Stimulated activated CD8-positive, alpha-beta memory T cell treated with anti-CD3 and anti-CD28 coated beads, Interleukin-15, amount 100 ng/mL, for 48 hours (primary cell): ENCODE data around the gene C6orf52.
"Not testable (repeated sequence)": the region's sequence is repeated elsewhere in the genome, so short reads cannot be mapped to it uniquely, and the experiment has no call there.

Source experiments
- DNase-seq, 2 donors: peaks; one replicate each; pipeline ENCODE4 v3.0.0-alpha.2; 2020; ENCODE audit warnings: low read depth in 2 of 2

Gene C6orf52

DNA sequence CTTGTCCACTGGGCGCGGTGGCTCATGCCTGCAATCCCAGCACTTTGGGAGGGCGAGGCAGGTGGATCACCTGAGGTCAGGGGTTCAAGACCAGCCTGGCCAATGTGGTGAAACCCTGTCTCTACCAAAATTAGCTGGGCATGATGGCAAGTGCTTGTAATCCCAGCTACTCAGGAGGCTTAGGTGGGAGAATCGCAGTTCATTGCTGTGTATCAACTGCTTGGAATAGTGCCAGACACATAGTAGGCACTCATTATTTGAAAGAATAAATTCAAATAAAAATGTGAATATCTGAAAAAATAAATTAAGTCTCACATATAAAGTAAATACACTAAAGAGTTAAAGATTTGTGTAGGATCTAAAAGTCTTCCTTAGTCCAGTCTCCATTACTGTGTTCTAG lies 2.2 kb upstream of the C6orf52 start:
- no peak for DNase-seq

DNA sequence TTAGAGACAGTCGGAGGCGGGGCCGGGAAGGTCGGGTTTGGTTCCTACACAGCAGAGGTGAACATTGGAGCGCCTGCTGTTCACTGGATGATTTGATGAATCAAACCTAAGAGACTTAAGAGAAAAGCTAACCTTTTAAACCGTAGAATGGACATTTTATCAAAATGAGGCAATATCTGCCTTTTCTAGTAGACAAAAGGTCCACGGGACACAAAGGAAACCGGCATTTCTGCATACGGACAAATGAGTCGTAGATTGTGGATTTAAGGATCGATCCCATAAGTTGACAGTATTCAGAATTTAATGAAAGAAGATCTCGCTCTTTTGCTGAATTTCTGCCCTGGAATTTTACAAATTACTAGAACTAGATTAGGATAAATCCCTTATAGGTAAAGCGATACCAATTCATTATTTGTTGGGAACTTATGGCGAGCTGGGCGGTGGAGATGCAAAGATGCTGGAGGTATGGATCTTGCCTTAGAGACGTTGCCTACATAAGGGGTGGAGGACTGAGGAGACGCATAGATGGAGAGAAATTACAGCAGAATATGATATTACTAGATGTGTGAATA lies 756 bp upstream of the C6orf52 start:
- DNase-seq, result no peak

DNA sequence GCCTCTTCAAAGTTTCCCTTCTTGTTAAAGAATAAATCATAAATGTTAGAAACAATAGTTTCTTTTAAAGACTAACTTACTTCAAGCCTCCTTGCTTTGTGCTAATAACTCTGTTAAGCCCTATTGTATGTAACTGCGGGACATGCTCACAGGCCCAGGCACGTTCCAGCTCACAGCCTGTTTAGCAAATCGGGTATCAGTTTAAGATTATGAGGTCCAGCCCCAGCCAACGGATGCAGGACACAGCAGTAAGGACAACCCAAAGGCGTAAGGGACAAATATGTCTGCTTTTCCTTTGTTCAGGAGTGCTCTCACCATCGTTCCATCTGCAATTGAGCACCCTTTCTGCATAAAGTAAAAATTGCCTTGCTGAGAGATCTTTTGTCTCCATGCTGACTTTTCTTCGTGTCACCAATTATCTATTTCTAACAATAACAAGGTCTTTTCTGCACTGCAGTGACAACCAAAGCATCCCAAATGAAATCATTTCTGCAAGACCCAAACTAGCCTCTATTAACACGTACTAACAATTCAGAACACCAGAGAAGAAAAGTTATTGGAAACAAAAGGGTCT lies 1.4 kb downstream of the C6orf52 start:
- no peak for DNase-seq

DNA sequence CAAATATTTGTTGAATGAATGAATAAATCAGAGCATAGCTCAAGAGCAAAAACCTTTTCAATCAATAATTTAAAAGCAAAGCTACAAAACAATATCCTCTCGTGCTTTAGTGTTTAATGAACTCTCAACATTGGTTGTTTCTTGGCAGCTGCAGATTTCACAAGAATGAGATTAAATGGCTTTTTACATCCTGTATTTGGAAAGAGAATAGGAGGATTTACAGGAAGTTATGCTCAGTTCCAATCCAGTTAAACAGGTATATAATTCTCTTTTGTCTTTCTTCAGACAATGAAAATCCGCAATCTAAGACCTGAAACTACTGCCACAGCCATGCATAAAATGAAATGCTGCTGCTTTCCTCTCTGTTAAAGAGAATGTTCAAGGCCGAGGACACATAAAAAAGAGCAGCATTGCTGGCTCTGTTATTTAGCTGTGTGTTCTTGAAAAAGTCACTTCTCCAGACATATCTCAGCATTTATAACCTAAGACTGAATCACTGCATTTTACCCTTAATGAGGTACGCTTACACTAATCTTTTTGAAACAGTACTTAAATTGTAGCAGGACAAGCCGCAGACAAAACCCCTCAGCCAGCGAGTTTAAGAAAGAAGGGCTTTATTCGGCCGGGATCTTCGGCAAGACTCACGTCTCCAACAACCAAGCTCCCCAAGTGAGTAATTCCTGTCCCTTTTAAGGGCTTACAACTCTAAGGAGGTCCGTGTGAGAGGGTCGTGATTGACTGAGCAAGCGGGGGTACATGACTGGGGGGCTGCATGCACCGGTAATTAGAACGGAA lies 3.6 kb downstream of the C6orf52 start:
- DNase-seq, result no peak

DNA sequence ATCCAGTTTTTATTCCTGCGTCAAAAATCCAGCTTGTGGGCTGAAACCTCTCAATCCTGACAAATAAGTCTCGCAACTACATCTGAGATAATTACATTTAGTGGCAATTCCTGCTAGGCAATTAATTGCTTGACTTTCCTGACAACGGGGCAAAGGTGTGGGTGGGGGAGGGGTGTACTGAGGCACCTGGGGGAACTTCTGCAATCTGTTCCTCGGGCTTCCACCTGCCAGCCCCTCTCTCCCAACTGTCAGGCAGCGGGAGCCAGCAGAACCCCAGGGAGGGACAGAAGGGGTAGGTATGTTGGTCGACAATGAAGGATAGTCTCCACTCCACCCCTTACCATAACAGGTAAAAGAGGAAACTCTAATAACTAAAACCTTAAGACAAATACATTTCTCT lies 6.8 kb downstream of the C6orf52 start:
- no peak for DNase-seq

DNA sequence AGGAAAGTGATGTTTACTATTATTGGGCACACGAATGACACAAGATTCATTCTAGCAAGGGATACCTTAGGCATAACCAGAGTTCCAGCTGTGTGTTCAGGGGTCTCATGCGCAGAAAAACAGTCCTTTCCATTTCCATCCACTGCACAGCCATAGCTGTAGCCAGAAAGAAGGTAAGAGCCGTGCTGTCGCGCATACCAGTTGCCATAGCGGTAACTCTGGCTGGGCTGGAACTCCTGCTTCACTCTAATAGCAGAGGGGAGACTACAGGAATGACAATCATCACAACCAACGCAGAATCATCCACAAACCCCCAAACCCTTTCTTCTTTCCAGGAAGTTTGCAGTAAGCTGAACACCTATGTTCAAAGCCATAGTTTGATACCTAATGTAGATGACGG lies 7.5 kb downstream of the C6orf52 start:
- DNase-seq, result no peak

DNA sequence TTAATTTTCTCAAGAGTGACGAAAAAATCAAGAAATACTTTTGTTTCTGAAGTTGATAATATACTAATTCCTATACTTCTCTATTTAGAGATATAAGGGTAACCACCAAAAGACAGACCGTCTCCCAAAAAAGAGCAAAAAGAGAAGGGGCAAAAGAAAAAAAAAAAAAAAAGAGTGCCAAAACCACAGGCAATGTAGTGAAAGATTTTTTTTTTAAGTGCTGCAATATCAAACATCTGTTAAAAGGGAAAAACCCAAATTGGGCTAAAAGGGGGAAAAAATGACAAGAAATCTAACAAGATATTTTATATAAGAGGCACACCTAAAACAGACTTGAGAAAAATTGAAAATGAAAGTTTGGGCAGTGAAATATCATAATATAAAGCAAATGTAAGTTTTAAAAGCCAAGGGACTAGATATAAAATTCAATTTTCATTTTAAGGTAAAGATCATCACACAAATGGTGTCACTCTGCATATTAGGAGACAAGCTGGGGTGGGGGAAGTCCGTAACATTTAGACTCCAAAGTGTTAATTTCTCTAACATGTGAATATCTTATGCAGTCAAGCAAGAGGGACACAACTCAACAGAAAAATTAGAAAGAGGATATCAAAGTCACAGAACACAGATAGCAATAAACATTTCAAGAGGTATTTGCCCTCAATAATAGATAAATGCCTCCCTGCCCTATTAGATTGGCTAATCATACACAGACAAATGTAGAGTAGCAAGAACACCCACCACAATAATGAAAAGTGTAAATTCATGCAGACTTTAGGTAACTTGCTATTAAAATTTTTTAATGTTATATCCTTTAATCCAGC lies 9.1 kb downstream of the C6orf52 start:
- DNase-seq, result no peak

DNA sequence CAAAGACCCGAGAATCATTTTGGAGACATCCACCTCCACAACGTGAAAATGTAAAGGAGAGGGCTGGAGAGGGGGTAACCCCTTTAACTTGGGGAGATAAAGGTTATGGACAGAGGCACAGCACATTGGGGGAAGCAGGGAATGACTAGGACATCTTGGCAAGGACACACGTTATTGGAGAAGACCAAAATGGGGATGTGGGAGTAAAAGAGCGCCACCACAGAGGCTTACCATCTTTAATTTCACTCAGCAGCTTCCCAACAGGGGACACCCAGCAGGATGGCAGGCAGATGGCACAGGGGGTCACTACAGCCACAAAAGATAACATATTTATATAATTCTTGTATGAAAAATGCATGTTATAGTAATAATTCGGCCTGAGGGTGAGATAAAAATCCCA lies 9.8 kb downstream of the C6orf52 start:
- no peak for DNase-seq

DNA sequence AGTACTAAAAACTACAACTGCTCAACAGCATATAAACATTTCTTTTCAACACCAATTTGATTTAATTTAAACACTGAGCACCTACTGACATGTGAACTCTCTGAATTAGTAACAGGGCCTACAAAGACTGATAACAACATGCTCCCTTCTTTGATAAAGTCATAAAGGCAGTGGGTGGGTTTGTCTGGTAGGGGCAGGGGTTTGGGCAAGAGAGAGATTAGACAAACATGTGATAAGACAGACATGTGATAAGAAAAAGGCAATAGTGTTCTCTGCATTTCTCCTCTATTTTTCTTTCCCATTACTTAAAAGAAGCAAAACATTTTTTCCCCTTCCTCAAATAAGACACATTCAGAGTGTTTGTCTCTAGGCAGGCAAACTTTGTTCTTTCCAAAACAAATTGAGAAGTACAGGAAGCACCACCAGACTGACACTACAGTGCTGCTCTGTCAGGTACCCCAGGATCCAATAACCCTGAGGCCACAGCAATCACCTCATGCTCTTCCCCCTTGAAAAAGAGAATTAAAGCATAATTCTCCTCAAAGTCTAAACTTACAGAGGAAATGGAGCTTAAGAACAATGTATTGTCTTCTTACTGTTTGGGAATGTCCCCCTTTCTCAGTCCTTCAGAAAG lies 11.9 kb downstream of the C6orf52 start:
- DNase-seq, result no peak

DNA sequence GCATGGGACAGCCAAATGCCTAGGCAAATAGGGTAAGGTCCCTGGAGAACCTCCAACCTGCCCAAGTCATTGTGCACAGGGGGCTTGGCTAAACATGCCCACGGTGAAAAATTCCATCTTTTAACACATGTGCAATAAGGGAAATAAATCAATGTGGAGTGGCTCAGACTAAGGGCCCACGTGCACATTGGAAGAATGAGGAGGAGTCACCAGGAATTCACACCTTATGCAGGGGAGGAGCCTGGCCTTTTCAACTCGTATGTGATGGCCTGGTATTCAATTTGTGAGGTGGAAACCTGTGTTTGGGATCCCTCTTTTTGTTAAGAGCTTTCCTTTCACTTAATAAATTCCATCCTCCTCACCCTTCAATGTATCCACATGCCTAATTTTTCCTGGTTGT lies 12.6 kb downstream of the C6orf52 start:
- no peak for DNase-seq

DNA sequence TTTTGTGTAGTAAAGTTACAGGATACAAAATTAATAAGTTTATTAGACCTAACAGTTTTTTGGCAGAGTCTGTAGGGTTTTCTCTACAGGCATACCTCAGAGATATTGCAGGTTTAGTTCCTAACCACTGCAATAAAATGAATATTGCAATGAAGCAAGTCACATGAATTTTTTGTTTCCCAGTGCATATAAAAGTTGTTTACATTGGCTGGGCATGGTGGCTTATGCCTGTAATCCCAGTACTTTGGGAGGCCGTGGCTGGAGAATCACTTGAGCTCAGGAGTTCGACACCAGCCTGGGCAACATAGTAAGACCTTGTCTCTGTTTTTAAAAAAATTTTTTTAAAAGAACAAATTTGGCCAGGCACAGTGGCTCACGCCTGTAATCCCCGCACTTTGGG lies 16.0 kb downstream of the C6orf52 start:
- no peak for DNase-seq

DNA sequence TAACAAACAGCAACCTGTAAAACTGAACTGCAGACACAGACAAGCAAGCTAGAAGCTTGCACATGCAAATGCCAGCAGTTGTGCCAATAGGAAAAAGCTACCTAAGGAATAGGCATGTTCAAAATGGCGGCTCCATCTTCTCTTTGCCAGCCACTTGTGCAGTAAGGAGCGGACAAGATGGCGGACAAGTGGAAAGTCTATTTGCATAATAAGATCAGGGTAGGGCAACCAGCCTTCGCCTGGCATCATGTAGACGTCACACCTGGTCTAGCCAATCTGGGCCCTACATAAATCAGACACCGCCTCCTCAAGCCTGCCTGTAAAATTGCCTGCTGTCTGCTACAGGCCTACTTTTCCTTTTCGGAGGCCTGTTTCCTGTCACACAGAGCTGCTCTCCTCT lies 18.0 kb downstream of the C6orf52 start:
- no peak for DNase-seq

DNA sequence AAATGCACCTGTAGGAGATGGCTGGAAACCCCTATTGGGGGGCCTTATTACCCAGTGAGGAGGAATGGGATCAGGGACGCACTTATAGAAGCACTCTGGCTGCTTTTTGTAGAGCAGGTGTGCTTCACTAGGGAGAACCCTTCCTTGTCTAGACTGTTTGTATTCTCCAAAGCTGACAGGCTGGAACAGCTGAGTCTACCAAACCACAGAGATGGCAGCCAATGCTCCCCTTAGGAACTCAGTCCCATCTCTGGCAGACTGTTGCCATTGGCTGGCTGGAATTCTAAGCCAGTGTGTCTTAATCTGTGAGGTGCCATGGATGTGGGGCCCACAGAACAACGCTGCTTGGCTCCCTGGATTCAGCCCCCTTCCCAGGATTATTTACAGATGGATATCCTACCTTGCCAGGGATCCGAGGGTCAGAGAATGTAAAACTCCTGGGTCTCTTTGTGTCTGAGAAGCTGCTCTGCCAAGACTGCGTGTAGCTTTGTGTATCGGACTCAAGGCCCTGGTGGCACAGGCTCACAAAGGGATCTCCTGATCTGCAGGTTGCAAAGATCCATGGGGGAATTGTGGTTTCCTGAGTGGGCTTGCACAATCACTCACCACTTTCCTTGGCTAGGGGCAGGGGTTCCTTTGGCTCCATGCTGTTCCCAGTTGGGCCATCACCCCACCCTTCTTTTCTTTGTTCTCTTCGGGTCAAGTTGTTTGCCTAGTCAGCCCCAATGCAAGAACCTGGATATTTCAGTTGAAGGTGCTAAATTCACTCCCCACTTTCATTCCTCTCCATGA lies 26.1 kb downstream of the C6orf52 start:
- no peak for DNase-seq

DNA sequence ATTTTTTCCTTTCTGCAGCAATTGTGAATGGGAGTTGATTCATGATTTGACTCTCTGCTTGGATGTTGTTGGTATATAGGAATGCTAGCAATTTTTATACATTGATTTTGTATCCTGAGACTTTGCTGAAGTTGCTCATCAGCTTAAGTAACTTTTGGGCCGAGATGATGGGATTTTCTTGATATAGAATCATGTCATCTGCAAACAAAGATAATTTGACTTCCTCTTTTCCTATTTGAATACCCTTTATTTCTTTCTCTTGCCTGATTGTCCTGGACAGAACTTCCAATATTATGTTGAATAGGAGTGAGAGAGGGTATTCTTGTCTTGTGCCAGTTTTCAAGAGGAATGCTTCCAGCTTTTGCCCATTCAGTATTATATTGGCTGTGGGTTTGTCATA lies 28.8 kb downstream of the C6orf52 start:
- not testable (repeated sequence) for DNase-seq

DNA sequence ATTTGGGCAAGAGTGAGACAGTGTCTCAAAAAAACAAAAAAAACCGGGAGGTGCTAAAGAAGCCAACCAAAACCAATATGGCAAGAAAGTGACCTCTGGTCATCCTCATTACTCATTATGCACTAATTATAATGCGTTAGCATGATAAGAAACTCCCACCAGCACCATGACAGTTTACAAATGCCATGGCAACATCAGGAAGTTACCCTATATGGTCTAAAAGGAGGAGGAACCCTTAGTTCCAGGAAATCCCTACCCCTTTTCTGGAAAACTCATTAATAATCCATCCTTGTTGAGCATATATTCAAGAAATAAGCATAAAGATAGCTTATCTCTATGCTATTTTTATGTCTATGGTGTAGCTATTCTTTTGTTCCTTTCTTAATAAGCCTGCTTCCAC lies 31.7 kb downstream of the C6orf52 start:
- no peak for DNase-seq

DNA sequence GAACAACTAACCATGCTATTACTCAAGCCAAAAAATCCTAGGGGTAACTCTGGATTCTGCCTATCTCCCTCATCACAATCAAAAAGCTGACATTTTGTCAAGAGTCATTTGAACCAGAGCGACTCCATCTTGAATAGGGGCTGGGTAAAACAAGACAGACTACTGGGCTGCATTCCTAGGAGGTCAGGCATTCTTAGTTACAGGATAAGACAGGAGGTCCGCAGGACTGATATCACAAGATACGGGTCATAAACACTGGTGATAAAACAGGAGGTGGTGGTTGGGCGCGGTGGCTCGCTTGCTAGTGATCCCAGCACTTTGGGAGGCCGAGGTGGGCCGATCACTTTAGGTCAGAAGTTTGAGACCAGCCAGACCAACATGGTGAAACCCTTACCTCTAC lies 32.2 kb downstream of the C6orf52 start:
- no peak for DNase-seq

DNA sequence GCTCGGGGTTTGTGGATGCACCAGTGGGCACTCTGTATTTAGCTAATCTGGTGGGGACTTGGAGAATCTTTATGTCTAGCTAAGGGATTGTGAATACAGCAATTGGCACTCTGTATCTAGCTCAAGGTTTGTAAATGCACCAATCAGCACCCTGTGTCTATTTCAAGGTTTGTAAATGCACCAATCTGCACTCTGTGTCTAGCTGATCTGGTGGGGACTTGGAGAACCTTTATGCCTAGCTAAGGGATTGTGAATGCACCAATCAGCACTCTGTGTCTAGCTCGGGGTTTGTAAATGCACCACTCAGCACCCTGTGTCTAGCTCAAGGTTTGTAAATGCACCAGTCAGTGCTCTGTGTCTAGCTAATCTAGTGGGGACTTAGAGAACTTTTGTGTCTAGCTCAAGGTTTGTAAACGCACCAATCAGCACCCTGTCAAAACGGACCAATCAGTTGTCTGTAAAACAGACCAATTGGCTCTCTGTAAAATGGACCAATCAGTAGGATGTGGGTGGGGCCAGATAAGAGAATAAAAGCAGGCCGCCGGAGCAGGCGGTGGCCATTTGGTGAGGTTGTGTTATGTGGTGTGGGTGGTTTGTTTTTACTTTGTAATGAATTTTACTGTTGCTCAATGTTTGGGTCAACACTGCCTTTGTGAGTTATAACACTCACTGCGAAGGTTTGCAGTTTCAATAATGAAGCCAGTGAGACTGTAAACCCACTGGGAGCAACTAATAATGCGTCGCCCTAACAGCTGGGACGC lies 33.8 kb downstream of the C6orf52 start:
- DNase-seq, result not testable (repeated sequence)

DNA sequence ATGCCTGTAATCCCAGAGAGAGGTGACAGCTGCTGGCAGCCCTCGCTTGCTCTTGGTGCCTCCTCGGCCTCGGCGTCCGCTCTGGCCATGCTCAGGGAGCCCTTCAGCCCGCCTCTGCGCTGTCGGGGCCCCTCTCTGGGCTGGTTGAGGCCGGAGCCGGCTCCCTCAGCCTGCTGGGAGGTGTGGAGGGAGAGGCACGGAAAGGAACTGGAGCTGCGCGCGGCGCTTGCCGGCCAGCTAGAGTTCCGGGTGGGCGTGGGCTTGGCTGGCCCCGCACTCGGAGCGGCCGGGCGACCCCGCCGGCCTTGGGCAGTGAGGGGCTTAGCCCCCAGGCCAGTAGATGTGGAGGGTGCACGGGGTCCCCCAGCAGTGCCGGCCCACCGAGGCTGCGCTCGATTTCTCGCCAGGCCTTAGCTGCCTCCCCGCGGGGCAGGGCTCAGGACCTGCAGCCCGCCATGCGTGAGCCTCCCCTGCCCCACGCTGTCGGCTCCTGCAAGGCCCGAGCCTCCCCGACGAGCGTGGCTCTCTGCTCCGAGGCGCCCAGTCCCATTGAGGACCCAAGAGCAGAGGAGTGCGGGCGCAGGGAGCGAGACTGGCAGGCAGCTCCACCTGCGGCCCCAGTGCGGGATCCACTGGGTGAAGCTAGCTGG lies 34.6 kb downstream of the C6orf52 start:
- DNase-seq, result no peak

DNA sequence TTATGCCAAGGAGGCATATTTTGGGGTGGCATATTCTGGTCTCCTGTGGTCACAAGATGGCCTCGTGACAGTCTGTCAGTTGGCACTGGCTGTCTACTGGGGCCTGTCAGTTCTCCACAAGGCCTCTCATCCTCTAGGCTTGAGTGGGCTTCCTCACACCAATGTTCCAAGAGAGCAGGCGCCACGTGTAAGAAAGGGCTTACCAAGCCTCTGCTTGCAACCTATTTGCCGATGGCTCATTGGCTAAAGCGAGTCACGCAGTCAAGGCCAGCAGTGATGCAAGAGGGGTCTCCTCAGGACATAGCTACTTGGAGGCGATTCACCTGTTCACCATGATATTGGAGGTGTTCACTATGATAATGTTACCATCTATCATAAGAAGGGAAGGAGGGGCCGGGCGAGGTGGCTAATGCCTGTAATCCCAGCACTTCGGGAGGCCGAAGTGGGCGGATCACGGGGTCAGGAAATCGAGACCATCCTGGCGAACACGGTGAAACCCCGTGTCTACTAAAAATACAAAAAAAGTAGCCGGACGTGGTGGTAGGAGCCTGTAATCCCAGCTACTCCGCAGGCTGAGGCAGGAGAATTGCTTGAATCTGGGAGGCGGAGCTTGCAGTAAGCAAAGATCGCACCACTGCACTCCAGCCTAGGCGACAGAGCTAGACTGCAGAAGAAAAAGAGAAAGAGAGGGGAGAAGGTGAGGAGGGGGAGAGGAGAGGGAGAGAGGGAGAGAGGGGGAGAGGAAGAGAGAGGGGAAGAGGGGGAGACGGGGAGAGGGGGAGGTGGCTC lies 35.3 kb downstream of the C6orf52 start:
- DNase-seq, result no peak
